Inflammatory macrophage (primary cell): Measurements from ENCODE around the gene G3BP2.
A peak's percentile ranks its signal among the peaks of the same experiment; 100 is the strongest.
"Not testable (repeated sequence)": the region's sequence is repeated elsewhere in the genome, so short reads cannot be mapped to it uniquely, and the experiment has no call there.

Source experiments
- DNase-seq, 2 donors: peaks; one replicate each; pipeline ENCODE4 v3.0.0-alpha.2; 2020 to 2022
- total RNA-seq, 18 experiments: gene quantifications; one replicate each; lab custom pipeline; 2026; ENCODE audit warnings: mixed read lengths in 6 of 18, inconsistent platforms in 2 of 18; lab: John Stamatoyannopoulos, UW

G3BP2 gene
- 103 to 318 (median 218) reads per million in 18 experiments for total RNA-seq

DNA sequence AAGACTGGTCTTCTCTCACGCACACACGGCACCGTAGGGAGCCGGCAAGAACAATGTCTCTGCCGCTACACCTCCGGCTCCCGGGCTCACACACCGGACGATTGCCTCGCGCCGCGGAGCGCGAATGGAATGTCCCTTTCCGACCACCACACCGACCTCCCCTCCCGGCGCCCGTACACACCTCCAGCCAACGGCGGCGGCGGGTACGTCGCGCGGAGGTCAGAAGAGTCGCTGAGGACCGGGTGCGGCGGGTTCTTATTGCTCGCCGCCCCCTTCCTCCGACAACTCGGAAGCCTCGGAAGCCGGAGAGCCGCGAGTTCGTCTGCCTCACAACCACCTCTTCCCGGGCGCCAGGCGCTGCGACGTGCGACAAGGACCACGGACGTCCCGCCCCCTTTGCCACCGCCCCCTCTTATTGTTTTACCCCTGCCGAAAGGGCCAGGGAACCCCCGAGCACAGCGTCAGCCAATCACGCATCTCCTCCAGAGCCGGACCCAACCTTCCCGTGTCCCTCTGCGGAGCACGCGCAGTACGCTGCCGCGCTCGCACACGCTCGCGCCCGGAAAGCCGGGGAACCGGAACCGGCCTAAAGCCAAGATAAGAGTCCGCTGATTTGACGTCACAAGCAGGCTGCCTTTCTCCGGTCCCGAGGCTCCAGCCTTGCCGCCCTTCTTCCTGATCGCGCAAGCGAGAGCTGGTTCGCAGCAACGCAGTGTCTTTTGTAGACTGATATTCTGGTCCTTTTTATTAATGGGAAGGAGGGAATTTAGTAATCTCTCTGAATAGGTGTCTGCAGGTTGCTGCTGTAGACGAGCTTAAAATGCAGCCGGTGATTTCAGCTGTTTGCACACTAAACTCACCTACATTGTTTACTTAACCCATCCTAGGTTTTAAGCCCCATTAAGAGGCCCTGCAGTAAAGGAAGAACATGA is at the start of gene G3BP2:
TSS of gene G3BP2 (minus strand) at position 385 of the 932 bp plus-strand sequence. CDS start 11,386 bp downstream, outside the sequence.
- DNase-seq, result peak; percentile 99 to 100

DNA sequence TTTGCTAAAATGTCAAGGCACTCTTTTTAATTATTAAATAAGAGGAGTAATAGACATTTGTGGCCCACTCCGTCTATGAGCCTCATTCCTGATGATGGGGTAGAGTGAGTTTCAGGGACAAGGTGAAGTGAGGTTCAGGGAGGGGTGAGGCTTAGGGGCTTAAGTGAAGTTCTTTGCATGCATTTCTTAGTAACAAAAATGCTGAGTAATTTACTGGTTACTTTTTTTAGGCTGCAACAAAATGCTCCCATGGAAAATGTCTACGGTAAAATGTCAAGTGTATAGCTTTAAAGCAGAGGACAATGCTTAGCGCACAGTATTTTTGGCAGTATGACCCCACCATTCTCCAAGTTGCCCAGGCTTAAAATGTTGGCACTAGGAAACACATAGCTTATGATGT is 49.2 kb upstream of the G3BP2 start:
- DNase-seq, result no peak

DNA sequence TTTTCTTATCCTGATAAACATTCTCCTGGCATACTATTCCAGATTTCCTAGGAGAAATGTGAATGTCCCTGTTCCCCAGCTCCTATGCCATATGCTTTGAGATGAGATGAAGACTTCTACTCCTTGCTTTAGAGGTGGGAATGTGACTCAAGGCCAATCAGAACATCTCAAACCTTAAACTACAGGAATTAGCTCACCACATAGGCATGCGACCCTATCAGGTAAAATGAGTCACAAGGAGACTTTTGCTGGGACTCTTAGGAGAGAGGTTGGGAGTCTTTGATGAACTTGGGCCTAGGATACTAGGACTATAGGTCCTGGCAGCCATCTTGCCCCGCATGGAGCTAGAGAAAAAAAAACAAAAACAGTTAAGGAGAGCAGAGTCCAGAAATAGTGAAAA is 45.3 kb upstream of the G3BP2 start:
- no peak for DNase-seq

DNA sequence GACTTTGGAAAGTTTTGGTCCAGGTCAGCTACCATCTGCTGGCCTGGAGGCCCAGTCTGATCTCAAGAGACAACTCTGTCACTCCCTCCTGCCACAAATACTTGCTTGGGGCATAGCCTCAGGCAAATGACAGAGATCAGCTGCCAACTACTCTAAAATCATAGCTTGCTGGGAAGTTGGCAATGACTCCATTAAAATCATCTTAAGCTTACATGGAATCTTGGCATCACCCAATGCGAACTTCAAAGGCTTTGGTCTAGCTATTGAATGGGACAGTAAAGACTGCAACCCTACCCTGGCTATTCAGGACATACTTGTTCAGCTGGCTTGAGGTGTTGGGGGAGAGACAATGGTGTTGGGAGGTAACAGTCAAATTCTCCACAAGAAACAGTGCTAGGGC is 44.2 kb upstream of the G3BP2 start:
- DNase-seq, result no peak

DNA sequence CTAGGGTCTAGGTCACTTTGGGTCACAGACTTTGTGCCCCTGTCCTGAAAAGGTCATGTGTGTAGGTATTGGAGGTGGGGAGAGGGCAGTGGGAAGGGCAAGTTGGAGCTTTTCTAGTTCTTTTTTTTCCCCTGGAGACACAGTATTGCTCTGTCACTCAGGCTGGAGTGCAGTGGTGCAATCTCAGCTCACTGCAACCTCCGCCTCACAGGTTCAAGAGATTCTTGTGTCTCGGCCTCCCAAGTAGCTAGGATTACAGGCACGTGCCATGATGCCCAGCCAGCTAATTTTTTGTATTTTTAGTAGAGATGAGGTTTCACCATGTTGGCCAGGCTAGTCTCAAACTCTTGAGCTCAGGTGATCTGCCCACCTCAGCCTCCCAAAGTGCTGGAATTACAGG is 42.8 kb upstream of the G3BP2 start:
- not testable (repeated sequence) for DNase-seq

DNA sequence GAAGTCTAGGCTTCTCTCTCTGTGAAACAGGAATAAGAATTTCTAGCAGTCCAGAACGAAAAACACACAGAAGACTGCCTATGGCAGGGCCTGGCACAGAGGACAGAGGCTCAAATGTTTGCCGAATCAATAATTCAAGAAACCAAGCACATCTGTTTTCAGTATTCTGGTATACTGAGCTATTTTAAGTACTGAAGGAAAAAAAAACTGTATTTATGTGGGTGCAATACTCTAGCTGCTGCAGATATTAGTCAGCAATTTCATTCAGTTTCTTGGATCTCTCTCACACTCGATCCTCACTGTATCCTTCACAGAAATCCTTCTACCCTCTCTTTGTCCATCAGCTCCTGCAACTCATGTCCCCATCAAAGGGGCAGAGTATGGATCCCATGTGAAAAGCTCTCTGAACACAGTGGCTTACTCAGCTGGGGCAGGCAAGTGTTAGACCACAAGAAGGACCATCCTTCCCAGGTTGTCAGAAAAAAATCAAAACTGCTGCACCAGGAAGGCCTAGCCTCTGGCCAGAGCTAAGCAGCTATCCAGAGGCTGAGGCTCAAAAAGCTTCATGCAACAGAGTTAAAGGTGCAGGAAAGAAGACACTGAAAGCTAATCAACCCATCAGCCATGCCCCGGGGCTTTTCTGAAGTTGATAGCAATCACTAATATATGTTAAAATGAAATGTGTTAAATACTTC is 42.0 kb upstream of the G3BP2 start:
- DNase-seq, result no peak

DNA sequence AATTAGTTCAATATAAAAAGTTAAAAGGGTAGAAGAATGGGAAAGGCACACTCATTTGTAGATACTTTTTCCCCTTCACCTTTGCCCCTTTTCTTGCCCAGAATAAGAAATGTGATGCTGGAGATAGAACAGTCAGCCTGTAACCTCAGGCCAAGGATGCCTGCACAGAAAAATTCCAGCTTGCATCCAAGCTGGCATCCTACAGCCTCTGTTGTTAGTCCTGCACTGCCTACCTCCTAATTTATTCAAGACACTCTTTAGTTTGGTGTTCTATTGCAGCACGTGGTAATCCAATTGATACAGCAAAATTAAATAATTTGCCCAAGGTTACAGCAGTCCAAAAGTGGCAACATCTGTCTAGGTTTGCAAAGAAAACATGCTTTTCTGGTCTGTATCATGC is 41.5 kb upstream of the G3BP2 start:
- no peak for DNase-seq

DNA sequence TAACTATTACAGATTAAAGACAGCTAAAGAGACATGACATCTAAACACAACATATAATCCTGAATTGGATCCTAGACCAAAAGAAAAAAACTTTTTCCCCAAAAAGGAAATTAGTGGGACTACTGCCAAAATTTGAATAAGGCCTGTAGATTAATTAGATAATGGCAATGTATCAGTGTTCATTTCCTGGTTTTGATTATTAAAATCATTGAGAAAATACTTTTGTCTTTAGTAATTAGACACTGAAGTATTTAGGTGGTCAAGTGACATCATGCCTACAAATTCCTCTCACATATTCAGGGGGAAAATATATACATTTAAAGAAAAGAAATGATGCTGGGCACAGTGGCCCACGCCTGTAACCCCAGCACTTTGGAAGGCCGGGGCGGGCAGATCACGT is 40.8 kb upstream of the G3BP2 start:
- DNase-seq, result no peak

DNA sequence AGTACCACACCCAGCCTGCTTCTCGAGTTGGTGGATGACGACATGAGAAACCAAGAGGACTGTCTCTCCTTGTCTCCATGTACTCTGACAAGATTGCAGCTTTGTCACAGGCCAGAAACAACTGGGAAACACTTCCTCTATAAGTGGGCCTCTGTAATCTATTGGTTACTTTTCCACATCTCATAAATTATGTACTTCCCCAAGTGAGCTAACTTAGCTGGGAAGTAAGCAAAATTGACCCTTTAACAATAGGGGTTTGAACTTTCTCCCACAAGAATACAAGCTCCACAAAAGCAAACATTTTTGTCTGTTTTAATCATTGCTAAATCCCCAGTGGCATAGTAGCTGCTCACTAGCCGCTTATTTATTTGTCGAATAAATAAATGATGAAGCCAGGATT is 37.0 kb upstream of the G3BP2 start:
- DNase-seq, result peak; percentile 69 to 72

DNA sequence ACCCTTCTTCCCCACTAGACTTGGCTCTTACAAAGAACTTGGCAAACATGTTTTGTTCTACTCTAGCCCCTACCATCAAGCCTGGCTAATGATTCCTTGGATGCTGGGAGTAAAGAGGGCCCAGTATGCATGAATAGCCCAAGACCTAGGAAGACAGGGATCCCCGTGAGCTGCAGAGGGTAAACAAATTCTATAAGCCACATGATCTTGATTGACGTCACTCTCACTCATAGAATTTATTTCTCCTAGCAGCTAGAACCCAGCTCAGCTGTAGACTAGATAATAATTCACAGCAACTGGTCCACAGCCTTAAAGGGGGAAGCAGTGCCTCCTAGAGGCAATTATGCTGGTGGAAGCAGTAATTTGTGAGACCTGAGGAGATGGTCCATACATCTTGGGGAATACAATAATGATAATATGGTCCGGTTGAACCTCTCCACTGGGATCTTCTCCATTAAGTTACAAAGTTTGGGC is 35.0 kb upstream of the G3BP2 start:
- peak; percentile 51 to 55 for DNase-seq

DNA sequence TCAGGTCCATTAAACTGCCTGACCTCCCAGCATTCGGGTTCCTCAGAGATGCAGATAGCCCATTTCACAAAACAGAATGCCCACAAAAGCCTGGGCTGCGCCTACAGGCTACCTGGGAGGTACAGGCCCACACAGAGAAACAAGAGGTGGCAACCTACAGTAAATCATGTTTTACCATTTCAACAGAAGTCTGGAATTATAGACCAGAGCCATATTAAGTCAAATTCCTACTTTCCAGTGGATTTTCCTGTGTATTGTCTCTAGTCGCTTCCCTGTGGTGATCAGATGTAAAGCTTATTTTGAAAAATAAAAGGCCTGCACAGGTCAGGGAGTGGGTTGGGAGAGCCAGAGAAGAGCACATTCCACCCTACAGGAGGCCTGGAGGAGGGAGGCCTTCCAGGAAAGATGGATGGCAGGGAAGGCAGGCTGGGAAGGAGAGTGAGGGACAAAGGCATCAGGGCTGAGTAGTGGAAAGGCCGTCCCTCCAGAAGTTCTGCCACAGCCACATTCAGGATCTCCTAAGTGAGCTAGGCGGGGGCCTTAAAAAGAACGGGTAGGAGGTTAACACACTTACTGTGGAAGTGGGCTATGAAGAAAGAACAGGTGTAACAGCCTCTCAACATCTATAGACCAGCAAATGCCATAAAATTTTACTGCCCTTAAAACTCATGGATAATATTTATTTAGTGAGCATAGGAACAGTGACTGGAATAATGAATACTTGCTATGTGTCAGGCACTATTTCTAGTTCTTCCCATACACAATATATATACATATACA is 32.2 kb upstream of the G3BP2 start:
- no peak for DNase-seq

DNA sequence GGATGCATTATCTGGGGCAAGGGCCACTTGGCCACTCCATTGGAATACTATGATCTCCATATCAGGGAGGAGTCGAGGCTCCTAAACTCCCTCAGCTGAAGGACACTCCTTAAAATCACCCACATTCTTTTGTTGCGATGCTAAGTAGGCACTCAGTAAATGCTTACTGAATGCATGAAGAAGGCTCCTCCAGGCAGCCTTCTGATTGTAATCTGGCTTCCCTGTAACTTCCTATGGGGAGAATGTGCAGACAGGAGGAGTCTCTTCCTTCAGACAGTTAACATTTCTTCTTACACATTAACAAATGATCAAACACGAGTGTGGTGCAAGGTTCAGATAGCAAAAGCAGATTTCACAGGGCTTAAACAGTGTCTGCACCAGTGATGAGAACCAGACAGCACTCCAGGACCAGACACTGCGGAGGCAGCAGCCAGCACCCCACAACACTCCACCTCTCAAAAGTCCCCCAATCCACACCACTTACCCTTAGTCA is 29.8 kb upstream of the G3BP2 start:
- DNase-seq, result no peak

DNA sequence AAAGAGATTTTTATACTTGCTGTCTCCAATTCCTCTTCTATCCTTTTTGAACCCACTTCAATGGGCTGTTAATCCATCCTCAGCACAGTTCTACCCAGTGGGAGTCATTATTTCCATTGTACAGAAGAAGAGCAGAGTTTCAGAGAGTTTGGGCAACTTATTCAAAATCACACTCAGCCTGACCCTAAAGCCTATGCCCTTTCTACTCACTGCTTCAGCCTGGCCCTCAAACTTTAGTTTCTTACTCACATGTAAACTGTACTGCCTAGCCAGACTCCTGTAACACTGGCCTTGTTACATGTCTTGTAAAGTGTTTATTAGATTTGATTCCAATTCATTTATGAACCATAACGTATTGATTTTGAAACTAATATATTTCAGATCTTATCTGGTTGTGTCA is 26.1 kb upstream of the G3BP2 start:
- no peak for DNase-seq

DNA sequence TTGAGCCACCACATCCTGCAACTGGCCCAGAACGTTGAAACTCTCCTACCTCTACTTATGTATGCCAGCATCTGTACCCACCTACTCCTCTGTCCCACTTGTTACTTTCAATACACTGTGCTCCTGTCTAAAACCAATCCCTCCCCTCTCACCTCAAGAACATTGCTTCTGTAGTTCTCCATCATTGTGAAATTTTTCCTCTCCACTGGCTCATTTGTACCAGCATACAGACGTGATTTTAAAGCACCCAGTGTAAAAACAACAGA is 25.7 kb upstream of the G3BP2 start:
- no peak for DNase-seq

DNA sequence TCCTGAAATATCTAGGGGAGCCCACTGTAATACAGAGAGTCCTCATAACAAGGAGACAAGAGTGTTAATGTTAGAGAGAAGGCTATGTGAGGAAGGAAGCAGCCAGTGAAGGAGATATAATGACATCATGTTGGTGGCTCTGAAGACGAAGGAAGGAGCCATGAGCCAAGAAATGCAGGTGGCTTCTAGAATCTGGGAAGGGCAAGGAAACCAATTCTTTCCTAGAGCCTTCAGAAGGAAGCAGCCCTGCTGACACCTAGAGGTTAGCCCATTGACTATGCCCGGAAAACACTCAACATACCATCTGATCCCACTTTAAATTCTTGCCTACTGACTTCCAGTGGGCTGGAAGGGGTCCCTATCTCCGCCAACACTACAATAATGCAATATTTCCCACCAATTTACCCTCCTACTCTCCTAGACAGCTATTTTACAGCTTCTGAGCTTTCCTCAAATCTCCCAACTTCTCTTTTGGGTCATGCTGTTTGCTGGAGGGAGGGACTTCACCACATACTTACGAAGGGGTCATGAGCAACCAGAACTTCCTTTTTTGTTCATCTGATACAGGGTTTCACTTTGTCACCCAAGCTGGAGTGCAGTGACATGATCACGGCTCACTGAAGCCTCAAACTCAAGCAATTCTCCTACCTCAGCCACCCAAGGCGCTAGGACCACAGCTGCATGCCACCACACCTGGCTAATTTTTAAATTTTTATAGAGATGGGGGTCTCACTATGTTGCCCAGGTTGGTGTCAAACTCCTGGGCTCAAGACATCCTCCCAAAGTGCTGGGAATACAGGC is 25.2 kb upstream of the G3BP2 start:
- DNase-seq, result peak; percentile 87 to 90

DNA sequence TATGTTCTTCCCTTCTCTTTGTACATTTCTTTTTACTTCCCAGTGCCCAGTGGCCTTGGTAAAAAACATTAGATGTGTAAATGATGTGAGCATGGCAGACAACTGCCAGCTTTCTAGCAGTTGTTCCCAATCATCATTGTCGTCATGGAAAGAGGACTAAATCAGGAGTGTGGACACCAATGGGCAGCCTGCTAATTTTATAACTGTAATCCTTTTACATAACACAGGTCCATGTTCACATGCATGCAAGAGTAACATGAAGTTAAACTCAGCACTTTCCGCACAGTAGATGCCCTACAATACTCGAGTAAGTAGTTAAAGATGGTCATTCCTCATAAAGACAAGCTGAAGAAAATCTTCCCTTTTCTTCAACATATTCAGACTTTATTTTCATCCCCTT is 23.4 kb upstream of the G3BP2 start:
- peak; percentile 33 to 51 for DNase-seq

DNA sequence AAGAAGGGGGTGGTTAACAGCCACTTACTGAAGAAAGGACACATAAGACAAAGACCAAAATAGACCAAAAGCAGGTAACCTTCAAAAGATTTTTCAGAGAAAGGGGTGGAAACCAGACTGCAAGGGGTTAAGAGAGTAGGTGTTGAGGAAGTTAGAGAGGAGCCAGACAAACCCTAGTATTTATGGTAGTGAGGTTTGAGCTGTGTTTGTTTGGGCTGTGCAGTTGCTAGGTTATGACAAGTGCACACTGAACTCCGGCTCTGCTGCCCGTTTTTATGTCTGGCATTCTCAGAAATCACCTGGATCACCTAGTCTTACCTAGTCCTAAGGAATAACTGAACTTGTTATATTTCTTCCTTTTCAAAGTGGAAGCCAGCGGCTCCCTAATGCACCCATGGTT is 22.9 kb upstream of the G3BP2 start:
- DNase-seq, result peak; percentile 67 to 85

DNA sequence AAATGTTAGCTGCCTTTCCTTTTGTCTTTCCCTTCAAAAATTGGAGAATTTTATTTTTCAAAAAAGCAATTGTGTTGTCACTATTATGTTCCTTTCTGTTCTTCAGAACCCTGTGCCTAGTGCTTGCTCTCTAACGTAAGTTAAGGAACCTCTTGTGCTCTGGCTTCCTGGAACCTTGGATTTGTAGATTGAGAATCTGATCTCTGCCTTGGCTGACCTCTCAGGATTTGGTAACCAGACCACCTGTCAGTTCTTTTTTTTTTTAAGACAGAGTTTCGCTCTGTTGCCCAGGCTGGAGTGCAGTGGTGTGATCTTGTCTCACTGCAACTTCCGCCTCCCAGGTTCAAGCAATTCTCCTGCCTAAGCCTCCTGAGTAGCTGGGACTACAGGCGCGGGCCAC is 18.9 kb upstream of the G3BP2 start:
- not testable (repeated sequence) for DNase-seq

DNA sequence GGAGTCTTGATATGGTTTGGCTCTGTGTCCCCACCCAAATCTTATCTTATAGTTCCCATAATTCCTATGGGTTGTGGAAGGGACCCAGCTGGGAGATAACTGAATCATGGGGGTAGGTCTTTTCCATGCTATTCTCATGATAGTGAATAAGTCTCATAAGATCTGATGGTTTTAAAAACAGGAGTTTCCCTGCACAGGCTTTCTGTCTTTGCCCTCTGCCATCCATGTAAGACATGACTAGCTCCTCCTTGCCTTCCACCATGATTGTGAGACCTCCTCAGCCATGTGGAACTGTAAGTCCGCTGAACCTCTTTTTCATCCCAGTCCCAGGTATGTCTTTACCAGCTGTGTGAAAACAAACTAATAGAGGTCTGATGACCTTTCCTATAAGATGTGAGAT is 13.9 kb upstream of the G3BP2 start:
- DNase-seq, result not testable (repeated sequence)

DNA sequence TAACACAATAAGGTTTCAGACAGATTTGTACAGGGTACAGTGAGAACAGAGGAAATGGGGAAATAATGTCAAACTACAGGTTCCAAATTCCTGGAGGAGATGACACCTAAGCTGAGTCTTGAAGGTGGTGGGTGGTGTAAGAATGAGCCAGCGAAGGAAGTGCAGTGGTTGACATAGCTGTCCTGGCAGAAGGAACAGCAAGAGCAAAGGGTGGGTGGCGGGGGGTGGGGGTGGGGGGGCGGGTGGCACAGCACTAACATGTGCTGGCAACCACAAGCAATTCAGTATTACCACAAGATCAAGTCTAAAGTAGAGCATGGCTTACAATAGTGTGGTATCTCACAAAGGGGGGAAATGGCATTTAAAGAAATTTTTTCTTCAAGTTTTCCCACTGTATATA is 13.1 kb upstream of the G3BP2 start:
- DNase-seq, result peak in 1 of 2 donors; percentile 54

DNA sequence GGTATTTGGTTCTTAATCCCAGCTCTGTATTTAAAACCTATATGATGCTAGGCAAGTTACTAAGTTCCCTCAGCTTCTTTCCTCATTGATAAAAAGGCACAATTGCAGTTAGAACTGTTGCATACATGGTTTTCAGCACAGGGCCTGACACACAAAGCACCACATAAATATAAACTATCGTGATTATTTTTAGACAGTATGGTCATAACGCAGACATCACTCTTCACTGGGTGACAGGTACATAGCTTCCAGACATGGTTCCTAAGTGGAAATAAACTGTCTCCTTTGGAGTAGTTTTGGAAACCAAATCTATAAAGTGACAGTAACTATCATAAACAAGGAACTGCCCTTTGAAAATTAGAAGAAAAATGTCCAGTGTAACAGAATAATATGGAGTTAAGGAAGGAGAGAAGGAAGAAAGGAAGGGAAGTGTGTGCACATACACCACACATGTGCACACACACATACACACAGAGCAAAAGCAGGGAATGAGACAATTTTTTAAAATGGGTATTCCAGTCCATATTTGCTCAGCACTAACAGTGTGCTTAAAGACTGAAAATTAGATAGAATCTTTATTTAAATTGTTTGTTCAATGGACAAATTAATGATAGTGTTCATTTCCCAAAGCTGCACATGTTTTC is 12.5 kb upstream of the G3BP2 start:
- no peak for DNase-seq
